Measurements from ENCODE around the gene CLCN4. TPM values are rescaled to one million over a fixed set of nuclear protein-coding genes. Genes with fewer than 3 reads are reported as not detected.
A peak's percentile ranks its signal among the peaks of the same experiment; 100 is the strongest.

CLCN4 gene
- total RNA-seq (under 1 TPM; 0.28 to 0.29 TPM), polyA plus RNA-seq (not detected)

- Histone ChIP-seq H3K4me3 (ENCODE audit: low read length in 2 of 2) (no peak within 1 kb of the TSS), H3K4me1 (ENCODE audit: insufficient read depth, low read length) (no peaks in the 10 kb centered on the region), H3K36me3 (ENCODE audit: insufficient read depth, low read length) (no peaks in the 10 kb centered on the region), H3K27ac (ENCODE audit: low read depth, low read length) (no peak within 1 kb of the TSS), H3K27me3 (ENCODE audit: insufficient read depth, low read length) (no peaks in the 10 kb centered on the region), H3K9me3 (ENCODE audit: control insufficient read depth in 1 of 2, low read length in 2 of 2) (no peaks in the 10 kb centered on the region)
- ChIA-PET POLR2A (ENCODE audit: partially characterized antibody) (no interaction called here), CTCF (ENCODE audit: partially characterized antibody) (no interaction called here)
- Mint-ChIP-seq H3K4me1 (peaks cover 0 to 14% (median 3%) of the 10 kb centered on the region in 4 donors), H3K27me3 (peaks cover 3 to 18% of the 10 kb centered on the region in 2 donors), H3K9me3 (no peaks in the 10 kb centered on the region), H3K4me3 (peak within 1 kb of the TSS in 1 of 8 donors; percentile 35), H3K27ac (no peak within 1 kb of the TSS), H3K36me3 (no peaks in the 10 kb centered on the region)
- DNase-seq: no peak
- intact Hi-C loops (cut with micrococcal nuclease): no loop called here
Measured at GRCh38 chrX:10156199-10157031, at the start of gene CLCN4. CLCN4 (plus strand) TSS chrX:10156975; CDS start chrX:10185033, 28,058 bp downstream.

- peaks cover 0 to 13% of the 10 kb centered on the region in 2 donors for H3K36me3 Mint-ChIP-seq
- H3K9me3 Mint-ChIP-seq: peaks cover 0 to 2% (median 0%) of the 10 kb centered on the region in 8 donors
- Histone ChIP-seq H3K4me1 (ENCODE audit: insufficient read depth, low read length) (peaks cover 70% of the 10 kb centered on the region), H3K27me3 (ENCODE audit: insufficient read depth, low read length) (no peaks in the 10 kb centered on the region), H3K36me3 (ENCODE audit: insufficient read depth, low read length) (no peaks in the 10 kb centered on the region), H3K27ac (ENCODE audit: low read depth, low read length) (peak overlapping the region; percentile 39), H3K9me3 (ENCODE audit: control insufficient read depth in 1 of 2, low read length in 2 of 2) (no peaks in the 10 kb centered on the region), H3K4me3 (ENCODE audit: low read length in 2 of 2) (no peak overlapping the region)
- no peaks in the 10 kb centered on the region for H3K27me3 Mint-ChIP-seq
- H3K4me1 Mint-ChIP-seq: peaks cover 20 to 71% (median 47%) of the 10 kb centered on the region in 4 donors
- CTCF ChIA-PET (ENCODE audit: partially characterized antibody): interaction anchor here (0.6 to 3.1 kb wide), 4 partner anchors 12 to 49 kb away, joined by 3 to 17 read pairs (median 6); no protein-coding TSS in a partner anchor
- POLR2A ChIA-PET (ENCODE audit: partially characterized antibody): interaction anchor here (2.3 to 6.0 kb wide), 2 partner anchors 11 to 24 kb away, joined by 10 to 79 read pairs; no protein-coding TSS in a partner anchor
- intact Hi-C loops (cut with micrococcal nuclease): loop anchor here (1.0 to 2.0 kb wide), 2 partner anchors 9 to 23 kb away; no protein-coding TSS in a partner anchor
- no peak for DNase-seq
- peak overlapping the region in 6 of 8 donors; percentile 2 to 70 (median 48) for H3K4me3 Mint-ChIP-seq
- peak overlapping the region; percentile 32 to 92 (median 86) for H3K27ac Mint-ChIP-seq
Measured at GRCh38 chrX:10107483-10107882, 49.3 kb upstream of the CLCN4 start.

- ChIA-PET POLR2A (ENCODE audit: partially characterized antibody) (interaction anchor here (2.3 to 6.0 kb wide), 2 partner anchors 12 to 25 kb away, joined by 10 to 79 read pairs; no protein-coding TSS in a partner anchor), CTCF (ENCODE audit: partially characterized antibody) (interaction anchor here (2.3 to 3.1 kb wide), 2 partner anchors 12 to 26 kb away, joined by 7 to 17 read pairs; no protein-coding TSS in a partner anchor)
- Mint-ChIP-seq H3K4me3 (peak overlapping the region in 5 of 8 donors; percentile 11 to 70 (median 41)), H3K27me3 (no peaks in the 10 kb centered on the region), H3K4me1 (peaks cover 23 to 74% (median 53%) of the 10 kb centered on the region in 4 donors), H3K36me3 (peaks cover 0 to 16% of the 10 kb centered on the region in 2 donors), H3K9me3 (peaks cover 0 to 2% (median 0%) of the 10 kb centered on the region in 8 donors), H3K27ac (peak overlapping the region; percentile 10 to 92 (median 83))
- peaks cover 78% of the 10 kb centered on the region for H3K4me1 ChIP-seq (ENCODE audit: insufficient read depth, low read length)
- H3K9me3 ChIP-seq (ENCODE audit: control insufficient read depth in 1 of 2, low read length in 2 of 2): no peaks in the 10 kb centered on the region
- H3K4me3 ChIP-seq (ENCODE audit: low read length in 2 of 2): no peak overlapping the region
- H3K36me3 ChIP-seq (ENCODE audit: insufficient read depth, low read length): no peaks in the 10 kb centered on the region
- DNase-seq: peak in 1 of 5 donors; percentile 42
- no peaks in the 10 kb centered on the region for H3K27me3 ChIP-seq (ENCODE audit: insufficient read depth, low read length)
- intact Hi-C loops (cut with micrococcal nuclease): no loop called here
- H3K27ac ChIP-seq (ENCODE audit: low read depth, low read length): no peak overlapping the region
Measured at GRCh38 chrX:10108288-10108687, 48.5 kb upstream of the CLCN4 start.

GRCh38 chrX:10109695-10110094, 47.1 kb upstream of the CLCN4 start:
- no peaks in the 10 kb centered on the region for H3K9me3 ChIP-seq (ENCODE audit: control insufficient read depth in 1 of 2, low read length in 2 of 2)
- DNase-seq: no peak
- peaks cover 0 to 14% of the 10 kb centered on the region in 2 donors for H3K36me3 Mint-ChIP-seq
- peak overlapping the region in 6 of 7 donors; percentile 29 to 99 (median 88) for H3K27ac Mint-ChIP-seq
- H3K36me3 ChIP-seq (ENCODE audit: insufficient read depth, low read length): no peaks in the 10 kb centered on the region
- intact Hi-C loops (cut with micrococcal nuclease): loop anchor here (2.0 to 10.0 kb wide), 2 partner anchors 95 to 765 kb away; no protein-coding TSS in a partner anchor
- peaks cover 23 to 74% (median 54%) of the 10 kb centered on the region in 4 donors for H3K4me1 Mint-ChIP-seq
- ChIA-PET CTCF (ENCODE audit: partially characterized antibody) (interaction anchor here (1.5 to 5.1 kb wide), 3 partner anchors 10 to 106 kb away, joined by 4 to 31 read pairs (median 21); no protein-coding TSS in a partner anchor), POLR2A (ENCODE audit: partially characterized antibody) (interaction anchor here (1.4 to 6.0 kb wide), 4 partner anchors 13 to 94 kb away, joined by 3 to 79 read pairs (median 46); no protein-coding TSS in a partner anchor)
- no peaks in the 10 kb centered on the region for H3K27me3 Mint-ChIP-seq
- H3K4me1 ChIP-seq (ENCODE audit: insufficient read depth, low read length): peaks cover 78% of the 10 kb centered on the region
- no peak overlapping the region for H3K4me3 ChIP-seq (ENCODE audit: low read length in 2 of 2)
- peak overlapping the region; percentile 78 for H3K27ac ChIP-seq (ENCODE audit: low read depth, low read length)
- peaks cover 0 to 2% (median 0%) of the 10 kb centered on the region in 8 donors for H3K9me3 Mint-ChIP-seq
- H3K27me3 ChIP-seq (ENCODE audit: insufficient read depth, low read length): no peaks in the 10 kb centered on the region
- H3K4me3 Mint-ChIP-seq: peak overlapping the region in 4 of 8 donors; percentile 17 to 92 (median 42)

- Histone ChIP-seq H3K4me1 (ENCODE audit: insufficient read depth, low read length) (peaks cover 76% of the 10 kb centered on the region), H3K36me3 (ENCODE audit: insufficient read depth, low read length) (no peaks in the 10 kb centered on the region), H3K27me3 (ENCODE audit: insufficient read depth, low read length) (no peaks in the 10 kb centered on the region), H3K4me3 (ENCODE audit: low read length in 2 of 2) (peak overlapping the region; percentile 17 to 27), H3K9me3 (ENCODE audit: control insufficient read depth in 1 of 2, low read length in 2 of 2) (no peaks in the 10 kb centered on the region), H3K27ac (ENCODE audit: low read depth, low read length) (peak overlapping the region; percentile 78)
- DNase-seq: no peak
- H3K9me3 Mint-ChIP-seq: peaks cover 0 to 2% (median 0%) of the 10 kb centered on the region in 8 donors
- H3K36me3 Mint-ChIP-seq: peaks cover 0 to 14% of the 10 kb centered on the region in 2 donors
- no peaks in the 10 kb centered on the region for H3K27me3 Mint-ChIP-seq
- ChIA-PET CTCF (ENCODE audit: partially characterized antibody) (interaction anchor here (1.1 to 5.1 kb wide), 10 partner anchors 10 to 115 kb away, joined by 3 to 31 read pairs (median 5); no protein-coding TSS in a partner anchor), POLR2A (ENCODE audit: partially characterized antibody) (interaction anchor here (0.9 to 6.0 kb wide), 10 partner anchors 9 to 113 kb away, joined by 3 to 79 read pairs (median 7); no protein-coding TSS in a partner anchor)
- intact Hi-C loops (cut with micrococcal nuclease): loop anchor here (2.0 to 10.0 kb wide), 2 partner anchors 96 to 766 kb away; no protein-coding TSS in a partner anchor
- H3K4me1 Mint-ChIP-seq: peaks cover 22 to 78% (median 53%) of the 10 kb centered on the region in 4 donors
- peak overlapping the region; percentile 69 to 99 (median 97) for H3K27ac Mint-ChIP-seq
- peak overlapping the region; percentile 54 to 92 (median 87) for H3K4me3 Mint-ChIP-seq
Measured at GRCh38 chrX:10110316-10110935, 46.3 kb upstream of the CLCN4 start.

GRCh38 chrX:10110984-10111363, 45.8 kb upstream of the CLCN4 start:
- Mint-ChIP-seq H3K27me3 (no peaks in the 10 kb centered on the region), H3K4me1 (peaks cover 19 to 73% (median 52%) of the 10 kb centered on the region in 4 donors), H3K4me3 (peak overlapping the region; percentile 54 to 92 (median 87)), H3K27ac (peak overlapping the region; percentile 69 to 99 (median 97)), H3K36me3 (peaks cover 0 to 14% of the 10 kb centered on the region in 2 donors), H3K9me3 (peaks cover 0 to 2% (median 0%) of the 10 kb centered on the region in 8 donors)
- Histone ChIP-seq H3K27ac (ENCODE audit: low read depth, low read length) (peak overlapping the region; percentile 78), H3K4me1 (ENCODE audit: insufficient read depth, low read length) (peaks cover 70% of the 10 kb centered on the region), H3K9me3 (ENCODE audit: control insufficient read depth in 1 of 2, low read length in 2 of 2) (no peaks in the 10 kb centered on the region), H3K36me3 (ENCODE audit: insufficient read depth, low read length) (no peaks in the 10 kb centered on the region), H3K4me3 (ENCODE audit: low read length in 2 of 2) (peak overlapping the region; percentile 17 to 27), H3K27me3 (ENCODE audit: insufficient read depth, low read length) (no peaks in the 10 kb centered on the region)
- ChIA-PET CTCF (ENCODE audit: partially characterized antibody) (interaction anchor here (1.1 to 5.1 kb wide), 10 partner anchors 9 to 115 kb away, joined by 3 to 31 read pairs (median 5); no protein-coding TSS in a partner anchor), POLR2A (ENCODE audit: partially characterized antibody) (interaction anchor here (0.9 to 6.0 kb wide), 10 partner anchors 10 to 114 kb away, joined by 3 to 79 read pairs (median 7); no protein-coding TSS in a partner anchor)
- peak; percentile 30 to 84 (median 74) for DNase-seq
- intact Hi-C loops (cut with micrococcal nuclease): loop anchor here (1.0 to 10.0 kb wide), 3 partner anchors 13 to 766 kb away; no protein-coding TSS in a partner anchor

Measured in CD4-positive, alpha-beta memory T cell (primary cell).